Thymus (tissue), 11 donors: Measurements from ENCODE around the gene UGGT1. TPM values are rescaled to one million over a fixed set of nuclear protein-coding genes. Genes with fewer than 3 reads are reported as not detected.
A peak's percentile ranks its signal among the peaks of the same experiment; 100 is the strongest.
"Not testable (repeated sequence)": the region's sequence is repeated elsewhere in the genome, so short reads cannot be mapped to it uniquely, and the experiment has no call there.

Source experiments
- DNase-seq, 9 donors: peaks; one replicate each; pipeline ENCODE4 v3.0.0-alpha.2; 2013; ENCODE audit warnings: low spot score in 9 of 9, low read depth in 6 of 9, missing footprints in 1 of 9
- H3K27ac ChIP-seq, 2 donors: one replicate each; pipeline ENCODE4 v1.5.1; 2013; ENCODE audit warnings: control low read depth in 1 of 2, low read depth in 1 of 2, low read length in 1 of 2, mild to moderate bottlenecking in 1 of 2, moderate library complexity in 1 of 2
- H3K27me3 ChIP-seq, 2 donors: one replicate each; pipeline ENCODE4 v1.5.1; 2013; ENCODE audit warnings: low read length in 1 of 2; ENCODE audit not compliant: control insufficient read depth in 2 of 2, insufficient read depth in 1 of 2
- H3K36me3 ChIP-seq, 2 donors: one replicate each; pipeline ENCODE4 v1.5.1; 2013; ENCODE audit warnings: low read length in 1 of 2, mild to moderate bottlenecking in 1 of 2, moderate library complexity in 1 of 2; ENCODE audit not compliant: control insufficient read depth in 2 of 2, insufficient read depth in 2 of 2
- H3K4me1 ChIP-seq, 2 donors: one replicate each; pipeline ENCODE4 v1.5.1; 2013; ENCODE audit warnings: low read length in 2 of 2; ENCODE audit not compliant: control insufficient read depth in 2 of 2, insufficient read depth in 2 of 2
- H3K4me3 ChIP-seq, 2 donors: one replicate each; pipeline ENCODE4 v1.5.1; 2013; ENCODE audit warnings: low read length in 2 of 2, control low read depth in 1 of 2, mild to moderate bottlenecking in 1 of 2
- H3K9me3 ChIP-seq, 2 donors: one replicate each; pipeline ENCODE4 v1.5.1; 2013; ENCODE audit warnings: low read length in 1 of 2, mild to moderate bottlenecking in 1 of 2; ENCODE audit not compliant: control insufficient read depth in 2 of 2, insufficient read depth in 1 of 2
- WGBS: extraction: QIAGEN DNeasy Blood & Tissue Kit; methylation state at CpG from one replicate; pipeline ENCODE4 v1.1.7; 2013; 5-methylcytosine and 5-hydroxymethylcytosine counted together
- polyA plus RNA-seq: library from polyadenylated mRNA; stranded (reverse); fragments of 200-250 nt; gene quantifications from one replicate; pipeline ENCODE4 v1.2.3, GENCODE V29; 2013
- total RNA-seq: library from RNA; stranded (reverse); fragments of 120-200 nt; gene quantifications from one replicate; pipeline ENCODE4 v1.2.4, GENCODE V29; 2013
- donor health status: healthy.

UGGT1 gene
- total and polyA plus RNA-seq, 2 donors: 10.4 to 35.0 TPM

DNA sequence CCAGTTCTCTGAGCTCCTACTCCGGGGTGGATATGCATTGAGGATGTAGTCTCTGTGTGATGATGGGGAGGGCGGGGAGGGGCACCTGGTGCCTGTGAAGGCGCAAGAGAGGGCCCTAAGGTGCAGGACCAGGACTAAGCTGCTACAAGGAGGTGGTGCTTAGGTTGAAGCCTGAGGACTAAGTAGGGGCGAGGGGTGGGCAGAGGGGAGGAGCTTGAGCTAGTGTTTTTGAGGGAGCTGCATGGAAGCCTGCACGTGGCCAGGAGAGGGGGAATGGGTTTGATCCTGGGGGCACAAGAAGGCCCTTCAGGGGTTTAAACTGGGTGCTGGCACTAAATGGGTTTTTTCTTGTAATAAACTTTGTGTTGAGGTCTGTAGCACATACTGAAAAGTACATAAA, 105.0 kb downstream of the UGGT1 start:
- WGBS: 80% methylated on average over 5 of the region's 5 CpGs
- Histone ChIP-seq H3K4me3 (no peak overlapping the region), H3K4me1 (peaks cover 10 to 17% of the 10 kb centered on the region in 2 donors), H3K9me3 (no peaks in the 10 kb centered on the region), H3K27me3 (no peaks in the 10 kb centered on the region), H3K36me3 (peaks cover 13 to 15% of the 10 kb centered on the region in 2 donors), H3K27ac (no peak overlapping the region)
- no peak for DNase-seq

DNA sequence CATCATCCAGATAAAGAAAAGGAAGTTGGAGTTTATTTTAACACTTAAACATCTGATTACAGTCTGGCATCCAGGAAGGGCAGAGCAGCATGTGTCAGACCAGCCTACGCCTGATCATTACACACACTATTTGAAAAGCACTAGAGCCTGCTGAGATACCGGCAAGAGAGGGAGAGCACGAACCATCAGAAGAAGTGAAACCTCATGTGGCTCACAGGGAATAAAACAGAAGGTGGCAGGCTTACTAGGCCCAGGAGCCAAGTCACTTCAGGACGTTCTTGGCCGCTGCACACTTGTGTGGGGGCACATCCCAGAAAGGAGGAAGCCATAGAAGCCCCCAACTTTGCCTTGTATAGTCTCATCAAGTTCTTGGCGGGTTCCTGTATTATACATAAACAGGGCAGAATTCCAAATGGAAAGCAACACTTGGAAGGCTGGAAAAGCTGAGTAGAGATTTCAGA, 105.5 kb downstream of the UGGT1 start:
- H3K36me3 ChIP-seq: peaks cover 8 to 11% of the 10 kb centered on the region in 2 donors
- no peaks in the 10 kb centered on the region for H3K9me3 ChIP-seq
- DNase-seq: peak in 1 of 9 donors; percentile 17
- H3K4me3 ChIP-seq: no peak overlapping the region
- H3K27me3 ChIP-seq: no peaks in the 10 kb centered on the region
- 64% methylated on average over 6 of the region's 6 CpGs for WGBS
- H3K27ac ChIP-seq: no peak overlapping the region
- peaks cover 10 to 17% of the 10 kb centered on the region in 2 donors for H3K4me1 ChIP-seq

DNA sequence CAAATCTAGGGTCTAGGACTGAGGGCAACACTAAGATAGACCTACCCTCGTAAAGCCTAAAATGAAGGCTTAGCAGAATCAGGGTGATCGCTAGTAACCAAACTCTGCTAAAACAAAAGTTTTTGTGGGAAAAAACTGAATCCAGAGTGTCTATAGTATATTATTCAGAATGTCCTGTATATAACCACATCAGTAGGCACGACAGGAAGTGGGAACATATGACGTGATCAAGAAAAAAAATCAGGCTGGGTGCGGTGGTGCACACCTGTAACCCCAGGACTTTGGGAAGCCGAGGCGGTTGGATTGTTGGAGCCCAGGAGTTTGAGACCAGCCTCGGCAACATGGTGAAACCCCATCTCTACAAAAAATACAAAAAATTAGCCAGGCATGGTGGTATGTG, 106.1 kb downstream of the UGGT1 start:
- Histone ChIP-seq H3K9me3 (no peaks in the 10 kb centered on the region), H3K27ac (no peak overlapping the region)
- 56% methylated on average over 8 of the region's 8 CpGs for WGBS

DNA sequence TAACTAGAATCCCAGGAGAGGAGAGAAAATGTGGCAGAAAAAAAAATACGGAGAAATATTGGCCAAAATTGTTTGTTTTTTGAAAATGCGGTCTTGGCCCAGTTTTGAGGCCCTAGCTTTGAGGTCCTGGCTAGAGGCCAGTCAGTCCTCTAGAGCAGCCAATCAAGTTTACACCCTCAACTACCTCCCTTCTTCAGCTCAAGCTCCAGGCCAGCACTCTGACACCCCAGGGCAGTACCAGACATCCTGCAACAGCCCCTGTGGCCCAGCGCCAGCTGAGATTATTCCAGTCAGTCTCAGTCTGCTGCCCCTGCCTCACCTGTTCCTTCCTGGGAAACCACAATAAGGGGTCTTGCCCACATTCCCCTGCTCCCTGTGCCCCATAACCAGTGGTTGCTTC, 107.7 kb downstream of the UGGT1 start:
- DNase-seq: no peak
- peaks cover 10 to 17% of the 10 kb centered on the region in 2 donors for H3K4me1 ChIP-seq

More for the DNA sequence above, 106.1 kb downstream of the UGGT1 start:
- Histone ChIP-seq H3K4me3 (no peak overlapping the region), H3K36me3 (peaks cover 3 to 6% of the 10 kb centered on the region in 2 donors), H3K4me1 (peaks cover 10 to 17% of the 10 kb centered on the region in 2 donors), H3K27me3 (no peaks in the 10 kb centered on the region)
- peak in 1 of 9 donors; percentile 34 for DNase-seq

DNA sequence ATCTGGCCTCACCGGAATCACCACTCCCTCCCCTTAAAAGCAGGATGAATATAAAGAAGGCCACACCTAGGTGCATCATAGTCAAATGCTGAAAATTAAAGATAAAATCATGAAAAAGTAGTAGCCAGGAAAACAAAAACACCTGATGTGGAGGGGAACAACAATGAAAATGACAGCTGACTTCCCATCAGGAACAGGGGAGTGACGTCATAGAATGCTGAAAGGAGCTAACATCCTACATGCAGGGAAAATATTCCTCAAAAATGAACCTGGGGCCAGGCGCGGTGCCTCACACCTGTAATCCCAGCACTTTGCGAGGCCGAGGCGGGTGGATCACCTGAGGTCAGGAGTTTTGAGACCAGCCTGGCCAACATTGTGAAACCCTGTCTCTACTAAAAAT, 108.1 kb downstream of the UGGT1 start:
- H3K4me1 ChIP-seq: peaks cover 10 to 17% of the 10 kb centered on the region in 2 donors

More for the DNA sequence above, 107.7 kb downstream of the UGGT1 start:
- no peaks in the 10 kb centered on the region for H3K9me3 ChIP-seq
- H3K27me3 ChIP-seq: no peaks in the 10 kb centered on the region
- H3K27ac ChIP-seq: no peak overlapping the region
- no peaks in the 10 kb centered on the region for H3K36me3 ChIP-seq
- 93% methylated on average over 3 of the region's 3 CpGs for WGBS
- no peak overlapping the region for H3K4me3 ChIP-seq

DNA sequence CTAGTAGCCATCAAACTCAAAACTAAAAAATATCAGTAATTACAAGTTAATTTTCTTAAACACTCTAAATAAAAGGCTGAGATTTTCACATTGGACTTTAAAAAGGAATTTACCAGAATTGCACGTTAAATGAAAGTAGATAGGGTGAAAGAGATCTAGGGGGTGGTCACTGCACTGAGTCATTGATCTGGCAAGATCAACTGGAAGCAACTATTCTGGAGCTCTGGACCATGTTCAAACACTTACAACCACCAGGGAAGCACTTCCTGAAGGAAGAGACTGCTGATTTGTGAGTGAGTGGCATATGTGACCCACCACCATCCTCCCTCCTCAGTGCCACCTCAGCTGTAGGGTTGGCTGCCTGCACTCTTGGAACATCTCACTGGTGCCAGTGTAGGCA, 111.8 kb downstream of the UGGT1 start:
- Histone ChIP-seq H3K4me1 (no peaks in the 10 kb centered on the region), H3K9me3 (peaks cover 0 to 4% of the 10 kb centered on the region in 2 donors), H3K27me3 (no peaks in the 10 kb centered on the region), H3K4me3 (no peak overlapping the region), H3K27ac (no peak overlapping the region), H3K36me3 (no peaks in the 10 kb centered on the region)
- no peak for DNase-seq
- WGBS: 97% methylated on average over 1 of the region's 1 CpG

More for the DNA sequence above, 108.1 kb downstream of the UGGT1 start:
- DNase-seq: no peak
- no peak overlapping the region for H3K4me3 ChIP-seq
- H3K36me3 ChIP-seq: no peaks in the 10 kb centered on the region
- 97% methylated on average over 7 of the region's 7 CpGs for WGBS
- no peaks in the 10 kb centered on the region for H3K27me3 ChIP-seq
- no peaks in the 10 kb centered on the region for H3K9me3 ChIP-seq
- H3K27ac ChIP-seq: no peak overlapping the region

DNA sequence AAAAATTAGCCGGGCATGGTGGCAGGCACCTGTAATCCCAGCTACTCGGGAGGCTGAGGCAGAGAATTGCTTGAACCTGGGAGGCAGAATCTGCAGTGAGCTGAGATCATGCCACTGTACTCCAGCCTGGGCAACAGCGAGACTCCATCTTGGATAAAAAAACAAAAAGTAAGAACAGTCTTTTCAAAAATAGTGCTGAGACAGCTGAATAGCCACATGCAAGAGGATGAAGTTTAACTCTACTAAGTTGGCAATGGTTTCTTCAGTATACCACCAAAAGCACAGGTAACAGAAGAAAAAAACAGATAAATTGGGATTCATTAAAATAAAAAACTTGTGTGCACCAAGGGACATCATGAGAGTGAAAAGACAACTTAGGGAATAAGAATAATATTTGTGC, 115.2 kb downstream of the UGGT1 start:
- Histone ChIP-seq H3K27ac (no peak overlapping the region), H3K4me3 (no peak overlapping the region), H3K27me3 (no peaks in the 10 kb centered on the region), H3K4me1 (no peaks in the 10 kb centered on the region), H3K36me3 (no peaks in the 10 kb centered on the region), H3K9me3 (peaks cover 0 to 15% of the 10 kb centered on the region in 2 donors)
- 78% methylated on average over 3 of the region's 3 CpGs for WGBS
- DNase-seq: no peak

DNA sequence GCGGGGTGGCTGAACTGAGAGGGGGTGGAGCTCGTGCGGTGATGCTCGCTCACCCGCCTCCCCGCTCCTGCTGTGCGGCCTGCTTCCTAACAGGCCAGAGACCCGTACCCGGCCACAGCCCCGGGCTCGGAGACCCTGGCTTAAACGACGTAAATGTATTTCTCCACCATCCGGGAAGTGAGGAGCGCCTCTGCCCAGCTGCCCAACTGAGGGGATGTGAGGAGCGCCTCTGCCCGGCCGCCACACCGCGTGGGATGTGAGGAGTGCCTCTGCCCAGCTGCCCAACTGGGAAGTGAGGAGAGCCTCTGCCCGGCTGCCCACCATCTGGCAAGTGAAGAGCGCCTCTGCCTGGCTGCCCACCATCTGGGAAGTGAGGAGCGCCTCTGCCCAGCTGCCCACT, 117.0 kb downstream of the UGGT1 start:
- Histone ChIP-seq H3K9me3 (peaks cover 0 to 15% of the 10 kb centered on the region in 2 donors), H3K4me1 (no peaks in the 10 kb centered on the region), H3K27ac (no peak overlapping the region), H3K4me3 (no peak overlapping the region), H3K27me3 (no peaks in the 10 kb centered on the region), H3K36me3 (no peaks in the 10 kb centered on the region)
- 97% methylated on average over 23 of the region's 23 CpGs for WGBS
- DNase-seq: no peak

DNA sequence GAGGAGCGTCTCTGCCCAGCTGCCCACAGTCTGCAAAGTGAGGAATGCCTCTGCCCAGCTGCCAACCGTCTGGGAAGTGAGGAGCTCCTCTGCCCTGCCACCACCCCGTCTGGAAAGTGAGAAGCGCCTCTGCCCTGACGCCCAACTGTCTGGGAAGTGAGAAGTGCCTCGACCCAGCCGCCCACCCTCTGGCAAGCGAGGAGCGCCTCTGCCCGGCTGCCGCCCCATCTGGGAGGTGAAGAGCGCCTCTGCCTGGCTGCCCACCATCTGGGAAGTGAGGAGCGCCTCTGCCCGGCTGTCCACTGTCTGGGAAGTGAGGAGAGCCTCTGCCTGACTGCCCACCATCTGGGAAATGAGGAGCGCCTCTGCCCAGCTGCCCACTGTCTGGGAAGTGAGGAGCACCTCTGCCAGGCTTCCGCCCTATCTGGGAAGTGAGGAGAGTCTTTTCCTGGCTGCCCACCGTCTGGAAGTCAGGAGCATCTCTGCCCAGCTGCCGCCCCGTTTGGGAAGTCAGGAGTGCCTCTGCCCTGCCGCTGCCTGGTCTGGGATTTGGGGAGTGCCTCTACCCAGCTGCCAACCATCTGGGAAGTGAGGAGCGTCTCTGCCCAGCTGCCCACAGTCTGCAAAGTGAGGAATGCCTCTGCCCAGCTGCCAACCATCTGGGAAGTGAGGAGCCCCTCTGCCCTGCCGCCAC, 117.8 kb downstream of the UGGT1 start:
- H3K4me1 ChIP-seq, DNase-seq, H3K4me3 ChIP-seq, H3K36me3 ChIP-seq, H3K27ac ChIP-seq, H3K27me3 ChIP-seq: not testable (repeated sequence)
- 95% methylated on average over 22 of the region's 22 CpGs for WGBS
- H3K9me3 ChIP-seq: peaks cover 0 to 15% of the 10 kb centered on the region in 2 donors
